IMR-90 (cell line): ENCODE data around the gene ZNF573. TPM values are rescaled to one million over a fixed set of nuclear protein-coding genes. Genes with fewer than 3 reads are reported as not detected.

Source experiments
- ATAC-seq: fragments of 200-7000 bp; cut with Tn5 transposase; 2 replicates; pipeline ENCODE4 v1.9.1; 2020; ENCODE audit warnings: low read depth, mild to moderate bottlenecking, moderate library complexity
- BruUV-seq: library from RNA; stranded (reverse); fragments of 400-500 nt; replicated peaks from 2 replicates; lab custom pipeline; 2021; lab: Mats Ljungman, UMichigan
- CTCF ChIA-PET: fragments of 300-600 bp; formaldehyde crosslinking; extraction: SDS; loops from one replicate; lab custom pipeline; 2021; ENCODE audit warnings: antibody characterized with exemption; lab: Yijun Ruan, JAX
- POLR2A ChIA-PET: fragments of 300-600 bp; sonication (Branson Sonifier 250); formaldehyde crosslinking; loops from one replicate; lab custom pipeline; 2022; ENCODE audit warnings: antibody characterized with exemption; ENCODE audit not compliant: unreplicated experiment; lab: Charles Lee
- DNase-seq: peaks from one replicate; pipeline ENCODE4 v3.0.0; 2013
- H2AFZ ChIP-seq: replicated peaks from 2 replicates; pipeline ENCODE3; 2013; ENCODE audit warnings: low read length, mild to moderate bottlenecking; ENCODE audit not compliant: poor library complexity
- H2AK5ac ChIP-seq: 2 replicates; pipeline ENCODE4 v1.6.1; 2013; ENCODE audit warnings: low read depth, low read length, inconsistent platforms
- H2AK9ac ChIP-seq: replicated peaks from 2 replicates; pipeline ENCODE3; 2013; ENCODE audit warnings: mild to moderate bottlenecking, low read depth, low read length, moderate library complexity; ENCODE audit not compliant: poor library complexity
- H2BK120ac ChIP-seq: 2 replicates; pipeline ENCODE4 v1.6.1; 2013; ENCODE audit warnings: low read depth, low read length, inconsistent platforms
- H2BK15ac ChIP-seq: 3 replicates; pipeline ENCODE4 v1.6.1; 2013; ENCODE audit warnings: low read depth, low read length, inconsistent platforms
- H2BK20ac ChIP-seq: 2 replicates; pipeline ENCODE4 v1.6.1; 2013; ENCODE audit warnings: low read depth, mild to moderate bottlenecking, inconsistent platforms, low read length, moderate library complexity
- H2BK5ac ChIP-seq: 2 replicates; pipeline ENCODE4 v1.6.1; 2013; ENCODE audit warnings: mild to moderate bottlenecking, low read depth, low read length, inconsistent platforms; ENCODE audit not compliant: poor library complexity, severe bottlenecking
- H3K14ac ChIP-seq: replicated peaks from 2 replicates; pipeline ENCODE4 v1.6.1; 2013; ENCODE audit warnings: low read depth, low read length, inconsistent platforms
- H3K18ac ChIP-seq: 2 replicates; pipeline ENCODE4 v1.6.1; 2013; ENCODE audit warnings: low read depth, low read length, control low read depth
- H3K23ac ChIP-seq: 2 replicates; pipeline ENCODE4 v1.6.1; 2013; ENCODE audit warnings: low read depth, low read length, inconsistent platforms
- H3K27ac ChIP-seq: 2 replicates; pipeline ENCODE4 v1.5.1; 2013; ENCODE audit warnings: mild to moderate bottlenecking, control low read depth, low read length; ENCODE audit not compliant: insufficient read depth
- H3K27me3 ChIP-seq: 2 replicates; pipeline ENCODE4 v1.6.1; 2013; ENCODE audit warnings: low read length; ENCODE audit not compliant: control insufficient read depth, insufficient read depth
- H3K36me3 ChIP-seq: 2 replicates; pipeline ENCODE4 v1.6.1; 2013; ENCODE audit warnings: low read length, mixed read lengths; ENCODE audit not compliant: control insufficient read depth, insufficient read depth
- H3K4ac ChIP-seq: 2 replicates; pipeline ENCODE4 v1.6.1; 2013; ENCODE audit warnings: low read depth, low read length, inconsistent platforms
- H3K4me1 ChIP-seq: 2 replicates; pipeline ENCODE4 v1.6.1; 2013; ENCODE audit warnings: low read length, mixed read lengths; ENCODE audit not compliant: control insufficient read depth, insufficient read depth
- H3K4me2 ChIP-seq: 2 replicates; pipeline ENCODE4 v1.6.1; 2013; ENCODE audit warnings: low read depth, mild to moderate bottlenecking, control low read depth, low read length, moderate library complexity
- H3K4me3 ChIP-seq: 2 replicates; pipeline ENCODE4 v1.5.1; 2013; ENCODE audit warnings: low read depth, mild to moderate bottlenecking, control low read depth, low read length, moderate library complexity; ENCODE audit not compliant: insufficient read depth
- H3K56ac ChIP-seq: 2 replicates; pipeline ENCODE4 v1.6.1; 2013; ENCODE audit warnings: low read length, inconsistent platforms; ENCODE audit not compliant: insufficient read depth; ENCODE audit errors: extremely low read depth
- H3K79me1 ChIP-seq, 2 experiments: 2 replicates each; pipeline ENCODE4 v1.6.1; 2013; ENCODE audit warnings: low read length in 2 of 2, inconsistent platforms in 1 of 2, low read depth in 1 of 2
- H3K9ac ChIP-seq: 2 replicates; pipeline ENCODE4 v1.6.1; 2013; ENCODE audit warnings: low read depth, low read length, control low read depth
- H3K9me1 ChIP-seq: 2 replicates; pipeline ENCODE4 v1.6.1; 2013; ENCODE audit warnings: low read length, inconsistent platforms; ENCODE audit not compliant: insufficient read depth
- H3K9me3 ChIP-seq: 2 replicates; pipeline ENCODE4 v1.6.1; 2013; ENCODE audit warnings: low read length; ENCODE audit not compliant: control insufficient read depth, insufficient read depth
- H4K20me1 ChIP-seq: 2 replicates; pipeline ENCODE4 v1.6.1; 2013; ENCODE audit warnings: low read length, inconsistent platforms; ENCODE audit not compliant: insufficient read depth
- H4K5ac ChIP-seq: 2 replicates; pipeline ENCODE4 v1.6.1; 2013; ENCODE audit warnings: mild to moderate bottlenecking, low read depth, low read length, control low read depth
- H4K8ac ChIP-seq, 2 experiments: 2 replicates each; pipeline ENCODE4 v1.6.1; 2013; ENCODE audit warnings: low read depth in 2 of 2, low read length in 2 of 2, control low read depth in 1 of 2, inconsistent platforms in 1 of 2
- H4K91ac ChIP-seq: 2 replicates; pipeline ENCODE4 v1.6.1; 2013; ENCODE audit warnings: low read depth, low read length, inconsistent platforms; ENCODE audit not compliant: insufficient read depth
- BHLHE40 ChIP-seq: fragments of 150-350 bp; IDR thresholded peaks from 2 replicates; pipeline ENCODE4 v1.6.1; 2016; ENCODE audit warnings: mild to moderate bottlenecking, low read depth, low read length
- CHD1 ChIP-seq: IDR thresholded peaks from 2 replicates; pipeline ENCODE4 v1.6.1; 2012; ENCODE audit warnings: low read depth, low read length, improper control_type of control experiment
- FOS ChIP-seq: fragments of 150-350 bp; IDR thresholded peaks from 2 replicates; pipeline ENCODE4 v1.6.1; 2016; ENCODE audit warnings: low read depth, low read length
- NFE2L2 ChIP-seq: fragments of 150-350 bp; IDR thresholded peaks from 2 replicates; pipeline ENCODE4 v1.6.1; 2016; ENCODE audit warnings: low read depth, mild to moderate bottlenecking, low read length
- RAD21 ChIP-seq: IDR thresholded peaks from 2 replicates; pipeline ENCODE4 v1.6.1; 2012; ENCODE audit warnings: low read length, improper control_type of control experiment
- SMC3 ChIP-seq: fragments of 150-350 bp; IDR thresholded peaks from 2 replicates; pipeline ENCODE4 v1.6.1; 2016; ENCODE audit warnings: low read depth, mild to moderate bottlenecking, antibody characterized with exemption, low read length, moderate library complexity
- whole genome bisulfite sequencing, 2 experiments: methylation state at CpG; one replicate each; pipeline versions ENCODE4 v1.1.5 to v1.1.7; 2013; ENCODE audit warnings: missing lambda C conversion rate in 2 of 2; ENCODE audit not compliant: insufficient read length in 1 of 2; ENCODE audit errors: extremely low coverage in 2 of 2; 5-methylcytosine and 5-hydroxymethylcytosine counted together
- dilution Hi-C: fragments of 300-500 bp; cut with HindIII; formaldehyde crosslinking; loops from one replicate; pipeline ENCODE4 v1.14.3; 2018; ENCODE audit warnings: low sequenced_read_pairs; ENCODE audit not compliant: unreplicated experiment
- in situ Hi-C: fragments of 300-500 bp; cut with MboI; formaldehyde crosslinking; loops from 3 replicates; pipeline ENCODE4 v1.14.3; 2019; ENCODE audit warnings: low sequenced_read_pairs, inconsistent platforms, mixed read lengths
- intact Hi-C: fragments of 100-400 bp; cut with micrococcal nuclease; formaldehyde crosslinking; loops from 2 replicates; pipeline ENCODE4 v1.10.0; 2022
- polyA plus RNA-seq, 3 experiments: library from polyadenylated mRNA; depleted of rRNA; stranded (reverse); fragments of >200 nt; gene quantifications; 2 replicates each; pipeline ENCODE4 v1.2.3, GENCODE V29; 2012; ENCODE audit warnings: low replicate concordance in 1 of 3
- total RNA-seq: library from RNA; depleted of rRNA; stranded (reverse); fragments of >200 nt; gene quantifications from 2 replicates; pipeline ENCODE4 v1.2.3, GENCODE V29; 2012

Gene ZNF573
- total and polyA plus RNA-seq, 2 of the 4 experiments (the other 2 are of a cell fraction), result 0.80 to 3.2 TPM

- ATAC-seq, result no peak
- no peak overlapping the region for H3K9ac ChIP-seq
- H2AK9ac ChIP-seq, result no peak overlapping the region
- H2AK5ac ChIP-seq, result no peak overlapping the region
- DNase-seq, result peak; percentile 8
- no peak overlapping the region for H3K14ac ChIP-seq
- no peak overlapping the region for H2BK120ac ChIP-seq
- TF ChIP-seq RAD21 (no peak), BHLHE40 (no peak), SMC3 (no peak), NFE2L2 (no peak), FOS (no peak), CHD1 (no peak)
- ChIA-PET CTCF (no interaction called here), POLR2A (no interaction called here)
- in situ Hi-C loops, result no loop called here
- H3K27me3 ChIP-seq, result no peaks in the 10 kb centered on the region
- no peaks in the 10 kb centered on the region for H3K79me1 ChIP-seq
- H3K4me1 ChIP-seq, result no peaks in the 10 kb centered on the region
- H3K23ac ChIP-seq, result no peak overlapping the region
- no peak overlapping the region for H3K56ac ChIP-seq
- no peak overlapping the region for H2BK15ac ChIP-seq
- no peak overlapping the region for H4K8ac ChIP-seq
- H3K4me3 ChIP-seq, result no peak overlapping the region
- H4K91ac ChIP-seq, result no peak overlapping the region
- no peak overlapping the region for H4K5ac ChIP-seq
- peaks cover 11% of the 10 kb centered on the region for H3K36me3 ChIP-seq
- no peak overlapping the region for H3K4me2 ChIP-seq
- no CpG with 5 or more reads among the region's 5 CpGs for WGBS, 2 experiments
- H2BK5ac ChIP-seq, result no peak overlapping the region
- no peak overlapping the region for H2BK20ac ChIP-seq
- peaks cover 21% of the 10 kb centered on the region for H3K9me3 ChIP-seq
- H3K27ac ChIP-seq, result no peak overlapping the region
- no peak overlapping the region for H3K4ac ChIP-seq
- H2AFZ ChIP-seq, result no peak overlapping the region
- H3K9me1 ChIP-seq, result no peaks in the 10 kb centered on the region
- dilution Hi-C loops, result no loop called here
- intact Hi-C loops, result loop anchor here (10.0 kb wide), 1 partner anchor 234 kb away; the partner anchor contains the start of genes ZNF569 and ZNF570
- no peaks in the 10 kb centered on the region for H4K20me1 ChIP-seq
- H3K18ac ChIP-seq, result no peak overlapping the region
- BruUV-seq, result no TSS peak
Measured at GRCh38 chr19:37699057-37699456, 80.3 kb downstream of the ZNF573 start.
